Activated effector memory CD4-positive, alpha-beta T cell treated with Interleukin-2 at 50 U/mL for 16 hours (primary cell): ENCODE results near the gene TBC1D22B.

ENCODE experiments used
- DNase-seq: peaks from one replicate; pipeline ENCODE4 v3.0.0-alpha.2; 2020

TBC1D22B gene

GRCh38 chr6:37241131-37241530 is 16.4 kb upstream of the TBC1D22B start:
- DNase-seq, result no peak

GRCh38 chr6:37241775-37242428 is 15.7 kb upstream of the TBC1D22B start:
- DNase-seq, result no peak

- DNase-seq, result no peak
These were observed 15.0 kb upstream of the TBC1D22B start for GRCh38 chr6:37242429-37243052.

- DNase-seq, result no peak
These were observed 14.3 kb upstream of the TBC1D22B start for GRCh38 chr6:37243131-37243815.

- no peak for DNase-seq
These were observed 13.7 kb upstream of the TBC1D22B start for GRCh38 chr6:37243816-37244370.

- no peak for DNase-seq
These were observed 12.9 kb upstream of the TBC1D22B start for GRCh38 chr6:37244430-37245310.

- DNase-seq, result no peak
These were observed 6.3 kb upstream of the TBC1D22B start for GRCh38 chr6:37251211-37251780.

GRCh38 chr6:37253486-37254007 is 4.0 kb upstream of the TBC1D22B start:
- no peak for DNase-seq

- DNase-seq, result no peak
These were observed 2.7 kb upstream of the TBC1D22B start for GRCh38 chr6:37254881-37255280.

GRCh38 chr6:37256692-37257319 is 766 bp upstream of the TBC1D22B start:
- DNase-seq, result no peak

- DNase-seq, result no peak
These were observed 295 bp upstream of the TBC1D22B start for GRCh38 chr6:37257320-37257633.

GRCh38 chr6:37258405-37259105 is 983 bp downstream of the TBC1D22B start:
- no peak for DNase-seq

GRCh38 chr6:37259191-37259590 is 1.6 kb downstream of the TBC1D22B start:
- DNase-seq, result no peak

GRCh38 chr6:37260040-37260439 is 2.5 kb downstream of the TBC1D22B start:
- DNase-seq, result no peak

GRCh38 chr6:37260444-37260843 is 2.9 kb downstream of the TBC1D22B start:
- DNase-seq, result no peak

- no peak for DNase-seq
These were observed 3.6 kb downstream of the TBC1D22B start for GRCh38 chr6:37261198-37261597.

- DNase-seq, result no peak
These were observed 5.0 kb downstream of the TBC1D22B start for GRCh38 chr6:37262446-37263026.

GRCh38 chr6:37265001-37265400 is 7.4 kb downstream of the TBC1D22B start:
- DNase-seq, result no peak

GRCh38 chr6:37265860-37266259 is 8.3 kb downstream of the TBC1D22B start:
- no peak for DNase-seq

GRCh38 chr6:37269105-37269504 is 11.5 kb downstream of the TBC1D22B start:
- DNase-seq, result no peak
